ENCODE data around the gene MYT1. TPM values are rescaled to one million over a fixed set of nuclear protein-coding genes. Genes with fewer than 3 reads are reported as not detected.

Gene MYT1
- total and polyA plus RNA-seq, 2 of the 13 experiments (the other 11 are each of a cell fraction or from before 2014, with no cell fraction given): 0.58 to 2.5 TPM

GRCh38 chr20:64236137-64237088, 72.2 kb downstream of the MYT1 start (continued):
- TF ChIP-seq ZNF253 (CRISPR knock-in tag; IDR thresholded peaks at IDR 0.05; ENCODE audit: borderline replicate concordance) (no peak), ZNF343 (CRISPR knock-in tag; IDR thresholded peaks at IDR 0.05) (peak; percentile 62; the same call in 1 of the 2 replicates), SCMH1 (CRISPR knock-in tag; IDR thresholded peaks at IDR 0.05; ENCODE audit: borderline replicate concordance) (no peak), ZNF75D (CRISPR knock-in tag; IDR thresholded peaks at IDR 0.05; ENCODE audit: borderline replicate concordance) (no peak), PRDM10 (CRISPR knock-in tag; IDR thresholded peaks at IDR 0.05; ENCODE audit: low read depth) (peak; percentile 67; the same call in 1 of the 2 replicates), ZNF737 (CRISPR knock-in tag; IDR thresholded peaks at IDR 0.05; ENCODE audit: borderline replicate concordance) (no peak), RORA (CRISPR knock-in tag; IDR thresholded peaks at IDR 0.05) (no peak), ZNF446 (CRISPR knock-in tag; IDR thresholded peaks at IDR 0.05) (no peak), ZZZ3 (CRISPR knock-in tag; IDR thresholded peaks at IDR 0.05; ENCODE audit: borderline replicate concordance) (no peak), MLXIP (CRISPR knock-in tag; IDR thresholded peaks at IDR 0.05; ENCODE audit: borderline replicate concordance) (no peak), ZSCAN30 (CRISPR knock-in tag; IDR thresholded peaks at IDR 0.05) (no peak), SRY (CRISPR knock-in tag; IDR thresholded peaks at IDR 0.05) (no peak), NFRKB (IDR thresholded peaks at IDR 0.05) (no peak), ZNF670 (CRISPR knock-in tag; IDR thresholded peaks at IDR 0.05; ENCODE audit: borderline replicate concordance) (0 out of 2 replicates have a peak, but pooled peaks have one; percentile 28), ZNF501 (CRISPR knock-in tag; IDR thresholded peaks at IDR 0.05) (no peak), HOXA3 (CRISPR knock-in tag; IDR thresholded peaks at IDR 0.05) (peak; percentile 83), ZC3H13 (CRISPR knock-in tag; IDR thresholded peaks at IDR 0.05) (no peak), ZSCAN22 (CRISPR knock-in tag; IDR thresholded peaks at IDR 0.05) (no peak), ZNF451 (CRISPR knock-in tag; IDR thresholded peaks at IDR 0.05) (0 out of 2 replicates have a peak, but pooled peaks have one; percentile 39), ZNF746 (CRISPR knock-in tag; IDR thresholded peaks at IDR 0.05) (peak; percentile 89), ZNF639 (CRISPR knock-in tag; conservative IDR thresholded peaks at IDR 0.05) (no peak), MIXL1 (CRISPR knock-in tag; IDR thresholded peaks at IDR 0.05) (no peak), ZNF263 (CRISPR knock-in tag; IDR thresholded peaks at IDR 0.05) (peak; percentile 58; the same call in 1 of the 2 replicates)

Measured in HepG2 (cell line).